Nephron (organoid): ENCODE results near the gene CNOT6.
A peak's percentile ranks its signal among the peaks of the same experiment; 100 is the strongest.

Experiments
- H3K27ac Mint-ChIP-seq, 3 experiments: 2 replicates each; pipeline ENCODE4 v1.8.0; 2020; ENCODE audit warnings: mixed read lengths in 3 of 3, mild to moderate bottlenecking in 2 of 3, moderate library complexity in 1 of 3
- H3K27me3 Mint-ChIP-seq: 2 replicates; pipeline ENCODE4 v1.8.0; 2021; ENCODE audit warnings: low read depth, mild to moderate bottlenecking, moderate library complexity, mixed read lengths
- H3K36me3 Mint-ChIP-seq: 2 replicates; pipeline ENCODE4 v1.8.0; 2020; ENCODE audit warnings: low read depth, mixed read lengths
- H3K4me1 Mint-ChIP-seq: 2 replicates; pipeline ENCODE4 v1.8.0; 2020; ENCODE audit warnings: mixed read lengths
- H3K4me3 Mint-ChIP-seq, 3 experiments: 2 replicates each; pipeline ENCODE4 v1.8.0; 2020; ENCODE audit warnings: mild to moderate bottlenecking in 3 of 3, mixed read lengths in 3 of 3, moderate library complexity in 2 of 3
- H3K9me3 Mint-ChIP-seq: 2 replicates; pipeline ENCODE4 v1.8.0; 2020; ENCODE audit warnings: mixed read lengths
- TF ChIP-seq, protein P1 (sequence below), 3 experiments: fragments of 200-600 bp; sonication (generic); IDR thresholded peaks; one replicate each; pipeline ENCODE4 v1.5.0; 2021; ENCODE audit warnings: antibody characterized with exemption in 3 of 3; ENCODE audit not compliant: unreplicated experiment in 3 of 3

CNOT6 gene

DNA sequence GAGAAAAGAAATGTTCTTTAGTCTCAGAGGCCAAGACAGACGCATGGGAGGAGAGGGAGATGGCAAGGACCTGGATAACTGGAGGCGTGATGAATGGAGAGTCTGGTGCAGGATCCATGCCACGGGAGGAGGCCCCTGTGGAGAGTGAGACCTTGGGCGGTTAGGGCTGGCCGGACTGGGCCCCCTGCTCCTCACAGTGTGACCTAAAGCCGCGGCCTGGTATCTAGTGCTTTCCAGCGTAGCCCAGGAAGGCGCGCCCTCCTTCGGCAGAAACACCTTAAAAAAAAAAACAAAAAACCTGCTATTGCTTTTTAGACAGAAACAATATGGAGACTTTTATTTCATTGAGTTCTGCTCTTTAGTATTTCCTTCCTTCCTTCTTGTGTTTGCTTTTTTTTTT lies 64.1 kb downstream of the CNOT6 start:
- TF ChIP-seq, protein P1, sequence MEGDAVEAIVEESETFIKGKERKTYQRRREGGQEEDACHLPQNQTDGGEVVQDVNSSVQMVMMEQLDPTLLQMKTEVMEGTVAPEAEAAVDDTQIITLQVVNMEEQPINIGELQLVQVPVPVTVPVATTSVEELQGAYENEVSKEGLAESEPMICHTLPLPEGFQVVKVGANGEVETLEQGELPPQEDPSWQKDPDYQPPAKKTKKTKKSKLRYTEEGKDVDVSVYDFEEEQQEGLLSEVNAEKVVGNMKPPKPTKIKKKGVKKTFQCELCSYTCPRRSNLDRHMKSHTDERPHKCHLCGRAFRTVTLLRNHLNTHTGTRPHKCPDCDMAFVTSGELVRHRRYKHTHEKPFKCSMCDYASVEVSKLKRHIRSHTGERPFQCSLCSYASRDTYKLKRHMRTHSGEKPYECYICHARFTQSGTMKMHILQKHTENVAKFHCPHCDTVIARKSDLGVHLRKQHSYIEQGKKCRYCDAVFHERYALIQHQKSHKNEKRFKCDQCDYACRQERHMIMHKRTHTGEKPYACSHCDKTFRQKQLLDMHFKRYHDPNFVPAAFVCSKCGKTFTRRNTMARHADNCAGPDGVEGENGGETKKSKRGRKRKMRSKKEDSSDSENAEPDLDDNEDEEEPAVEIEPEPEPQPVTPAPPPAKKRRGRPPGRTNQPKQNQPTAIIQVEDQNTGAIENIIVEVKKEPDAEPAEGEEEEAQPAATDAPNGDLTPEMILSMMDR (IDR thresholded peaks at IDR 0.05; ENCODE audit: unreplicated experiment in 3 of 3), result no peak
- no peaks in the 10 kb centered on the region for H3K27me3 Mint-ChIP-seq
- no peaks in the 10 kb centered on the region for H3K9me3 Mint-ChIP-seq
- no peak overlapping the region for H3K27ac Mint-ChIP-seq
- H3K4me1 Mint-ChIP-seq, result no peaks in the 10 kb centered on the region
- no peak overlapping the region for H3K4me3 Mint-ChIP-seq
- peaks cover 78% of the 10 kb centered on the region for H3K36me3 Mint-ChIP-seq

DNA sequence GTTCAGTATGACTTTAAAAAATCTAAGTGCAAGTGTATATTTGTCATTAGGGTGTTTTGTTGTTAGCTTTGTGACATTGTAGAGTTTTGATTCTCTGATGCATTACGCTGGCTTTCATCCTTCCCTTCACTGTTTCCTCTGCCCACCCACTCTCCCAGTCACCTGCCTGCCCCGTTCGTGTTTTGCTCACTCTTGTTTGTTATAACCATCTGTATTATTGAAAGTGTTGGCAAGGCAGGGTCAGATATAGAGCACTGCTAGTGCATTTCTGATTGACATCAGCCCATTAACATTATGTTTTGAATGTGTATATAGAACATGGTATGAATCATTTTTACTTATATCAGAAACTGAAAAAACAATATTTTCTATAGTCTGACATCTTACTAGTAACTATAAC lies 69.8 kb downstream of the CNOT6 start:
- H3K4me1 Mint-ChIP-seq, result no peaks in the 10 kb centered on the region
- no peak overlapping the region for H3K4me3 Mint-ChIP-seq
- TF ChIP-seq, protein P1 (IDR thresholded peaks at IDR 0.05; ENCODE audit: unreplicated experiment in 3 of 3), result no peak
- peak overlapping the region in 1 of 3 experiments; percentile 10 for H3K27ac Mint-ChIP-seq
- H3K27me3 Mint-ChIP-seq, result no peaks in the 10 kb centered on the region
- peaks cover 82% of the 10 kb centered on the region for H3K36me3 Mint-ChIP-seq
- H3K9me3 Mint-ChIP-seq, result no peaks in the 10 kb centered on the region

DNA sequence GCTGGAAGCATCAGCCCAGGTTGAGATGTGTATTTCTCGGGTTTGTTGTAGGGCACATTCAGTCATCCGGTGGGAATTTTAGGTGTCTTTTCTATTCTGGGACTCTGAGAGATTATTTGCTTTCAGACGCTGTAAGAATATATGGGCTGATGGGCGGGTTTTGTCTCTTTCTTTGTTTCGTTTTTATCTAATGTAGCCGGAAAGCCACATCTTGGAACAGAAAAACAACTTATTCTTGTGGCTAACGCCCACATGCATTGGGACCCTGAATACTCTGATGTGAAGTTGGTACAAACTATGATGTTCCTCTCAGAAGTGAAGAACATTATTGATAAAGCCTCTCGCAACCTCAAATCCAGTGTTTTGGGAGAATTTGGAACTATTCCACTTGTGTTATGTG lies 74.7 kb downstream of the CNOT6 start:
- Mint-ChIP-seq H3K4me1 (no peaks in the 10 kb centered on the region), H3K27me3 (no peaks in the 10 kb centered on the region), H3K27ac (no peak overlapping the region), H3K9me3 (no peaks in the 10 kb centered on the region), H3K4me3 (no peak overlapping the region), H3K36me3 (peaks cover 85% of the 10 kb centered on the region)
- TF ChIP-seq, protein P1 (IDR thresholded peaks at IDR 0.05; ENCODE audit: unreplicated experiment in 3 of 3), result no peak

DNA sequence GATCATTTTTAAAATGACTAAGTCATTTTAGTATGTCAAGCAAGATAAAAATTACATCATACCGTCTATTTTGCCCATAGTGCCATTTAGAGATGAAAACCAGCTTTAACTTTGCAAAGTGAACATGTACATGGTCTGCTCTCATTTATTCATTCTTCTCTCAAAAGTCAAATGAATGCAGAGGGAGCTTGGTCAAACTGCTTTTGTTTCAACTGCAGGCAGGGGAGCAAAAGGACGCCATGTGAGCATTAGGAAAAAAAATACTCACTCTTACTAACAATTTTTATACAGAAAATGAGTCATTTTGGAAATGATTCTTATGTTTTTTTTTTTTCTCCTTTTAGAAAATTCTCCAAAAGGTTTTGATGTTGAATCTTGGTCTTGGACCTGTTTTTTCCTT lies 81.4 kb downstream of the CNOT6 start:
- Mint-ChIP-seq H3K27ac (no peak overlapping the region), H3K27me3 (no peaks in the 10 kb centered on the region), H3K4me1 (no peaks in the 10 kb centered on the region), H3K36me3 (peaks cover 72% of the 10 kb centered on the region), H3K4me3 (no peak overlapping the region), H3K9me3 (no peaks in the 10 kb centered on the region)
- TF ChIP-seq, protein P1 (IDR thresholded peaks at IDR 0.05; ENCODE audit: unreplicated experiment in 3 of 3), result no peak

DNA sequence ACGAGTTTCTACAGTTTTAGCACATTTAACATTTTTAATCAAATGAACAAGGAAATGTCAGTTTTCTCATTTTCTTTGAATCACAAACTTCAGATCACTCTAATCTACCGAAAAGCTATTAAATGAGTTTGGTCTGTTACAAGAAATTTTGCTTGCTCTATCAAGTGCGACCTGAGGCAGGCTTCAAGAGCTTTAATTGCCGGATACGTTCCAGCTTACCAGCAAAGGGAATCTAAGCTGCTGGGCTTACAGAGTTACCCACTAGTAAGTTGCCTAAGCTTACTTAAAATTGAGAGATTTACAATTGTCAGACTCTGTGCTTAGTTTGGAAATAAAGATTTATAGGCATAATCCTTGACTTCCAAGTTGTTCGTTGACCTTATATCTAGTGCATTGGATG lies 86.5 kb downstream of the CNOT6 start:
- H3K36me3 Mint-ChIP-seq, result peaks cover 26% of the 10 kb centered on the region
- H3K4me1 Mint-ChIP-seq, result no peaks in the 10 kb centered on the region
- no peak overlapping the region for H3K27ac Mint-ChIP-seq

DNA sequence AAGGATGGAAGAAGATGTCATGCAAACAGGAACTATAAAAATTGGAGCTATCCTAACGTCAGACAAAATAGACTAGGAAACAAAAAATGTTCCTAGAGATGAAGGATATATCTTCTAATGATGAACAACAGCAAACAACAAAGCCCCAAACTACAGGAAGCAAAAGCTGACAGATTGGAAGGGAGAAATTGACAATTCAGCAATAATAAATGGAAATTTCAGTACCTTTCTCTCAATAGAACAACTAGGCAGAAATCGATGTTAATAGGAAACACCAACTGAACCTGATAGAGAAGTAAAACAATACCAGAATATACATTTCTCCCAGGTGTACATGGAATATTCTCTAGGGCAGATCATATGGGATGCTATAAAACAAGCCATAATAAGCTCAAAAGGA lies 89.6 kb downstream of the CNOT6 start:
- TF ChIP-seq, protein P1 (IDR thresholded peaks at IDR 0.05; ENCODE audit: unreplicated experiment in 3 of 3), result no peak
- Mint-ChIP-seq H3K27ac (no peak overlapping the region), H3K4me3 (no peak overlapping the region), H3K27me3 (peaks cover 17% of the 10 kb centered on the region), H3K36me3 (peaks cover under 1% of the 10 kb centered on the region), H3K4me1 (no peaks in the 10 kb centered on the region), H3K9me3 (peaks cover 23% of the 10 kb centered on the region)

More for the DNA sequence above, 86.5 kb downstream of the CNOT6 start:
- TF ChIP-seq, protein P1 (IDR thresholded peaks at IDR 0.05; ENCODE audit: unreplicated experiment in 3 of 3), result no peak
- Mint-ChIP-seq H3K9me3 (peaks cover 14% of the 10 kb centered on the region), H3K27me3 (no peaks in the 10 kb centered on the region), H3K4me3 (no peak overlapping the region)
